Measurements from ENCODE around the gene NDUFB3. TPM values are rescaled to one million over a fixed set of nuclear protein-coding genes. Genes with fewer than 3 reads are reported as not detected.

NDUFB3 gene
- total and polyA plus RNA-seq, 10 of the 15 experiments (the other 5 are each of a cell fraction or from before 2014, with no cell fraction given) = 115 to 1,059 (median 187) TPM

DNA sequence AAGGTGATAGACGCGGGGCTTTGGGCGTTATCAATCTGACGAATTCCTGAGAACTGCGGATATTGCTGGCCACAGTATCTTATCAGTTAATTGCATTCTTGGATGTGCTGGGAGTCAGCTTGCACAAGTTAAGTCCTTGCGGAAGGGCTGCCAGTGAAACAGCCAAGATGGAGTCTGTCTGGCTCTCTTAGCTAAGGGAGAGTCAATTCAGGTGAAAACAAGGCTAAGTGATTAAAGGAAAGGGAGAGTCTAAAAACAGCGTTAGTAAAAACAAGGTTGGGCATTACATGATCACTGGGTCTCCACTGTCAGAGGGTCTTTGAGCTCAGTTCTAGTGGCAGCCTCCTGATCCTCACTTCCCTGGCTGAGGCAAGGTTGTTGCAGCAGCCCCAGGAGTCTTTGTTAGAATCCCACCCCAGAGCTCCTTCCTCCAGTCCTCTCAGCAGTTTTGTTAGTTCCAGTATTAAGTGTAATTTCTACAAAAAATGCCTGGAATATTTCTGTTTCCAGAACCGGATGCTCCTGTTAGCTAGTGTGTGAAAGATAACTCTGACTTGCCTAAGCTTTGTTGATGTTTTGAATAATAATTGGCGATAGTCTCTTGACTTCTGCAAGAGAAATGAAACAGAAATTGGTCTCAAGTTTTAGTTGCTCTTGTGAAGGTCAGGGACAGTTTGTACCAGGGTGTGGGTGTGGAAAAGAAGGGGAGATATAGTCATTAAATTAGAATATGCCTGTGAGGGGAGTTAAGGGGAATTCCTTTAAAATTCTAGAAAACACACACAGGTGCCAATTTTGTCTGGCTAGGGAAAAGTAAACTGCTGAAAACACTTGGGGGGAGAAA is 54.7 kb downstream of the NDUFB3 start (continued):
- TF ChIP-seq EZH2 (IDR thresholded peaks at IDR 0.05; ENCODE audit: borderline replicate concordance, control insufficient read depth, low read depth, low read length) = no peak
- 0 out of 2 replicates have a peak, but pooled peaks have one; percentile 15 for TF ChIP-seq MEF2A (IDR thresholded peaks at IDR 0.05; ENCODE audit: insufficient read depth, low read depth, low read length)
- peak; percentile 93; the same call in 1 of the 2 replicates for TF ChIP-seq ESRRA (IDR thresholded peaks at IDR 0.05; ENCODE audit: low read length)
- TF ChIP-seq, protein P1, sequence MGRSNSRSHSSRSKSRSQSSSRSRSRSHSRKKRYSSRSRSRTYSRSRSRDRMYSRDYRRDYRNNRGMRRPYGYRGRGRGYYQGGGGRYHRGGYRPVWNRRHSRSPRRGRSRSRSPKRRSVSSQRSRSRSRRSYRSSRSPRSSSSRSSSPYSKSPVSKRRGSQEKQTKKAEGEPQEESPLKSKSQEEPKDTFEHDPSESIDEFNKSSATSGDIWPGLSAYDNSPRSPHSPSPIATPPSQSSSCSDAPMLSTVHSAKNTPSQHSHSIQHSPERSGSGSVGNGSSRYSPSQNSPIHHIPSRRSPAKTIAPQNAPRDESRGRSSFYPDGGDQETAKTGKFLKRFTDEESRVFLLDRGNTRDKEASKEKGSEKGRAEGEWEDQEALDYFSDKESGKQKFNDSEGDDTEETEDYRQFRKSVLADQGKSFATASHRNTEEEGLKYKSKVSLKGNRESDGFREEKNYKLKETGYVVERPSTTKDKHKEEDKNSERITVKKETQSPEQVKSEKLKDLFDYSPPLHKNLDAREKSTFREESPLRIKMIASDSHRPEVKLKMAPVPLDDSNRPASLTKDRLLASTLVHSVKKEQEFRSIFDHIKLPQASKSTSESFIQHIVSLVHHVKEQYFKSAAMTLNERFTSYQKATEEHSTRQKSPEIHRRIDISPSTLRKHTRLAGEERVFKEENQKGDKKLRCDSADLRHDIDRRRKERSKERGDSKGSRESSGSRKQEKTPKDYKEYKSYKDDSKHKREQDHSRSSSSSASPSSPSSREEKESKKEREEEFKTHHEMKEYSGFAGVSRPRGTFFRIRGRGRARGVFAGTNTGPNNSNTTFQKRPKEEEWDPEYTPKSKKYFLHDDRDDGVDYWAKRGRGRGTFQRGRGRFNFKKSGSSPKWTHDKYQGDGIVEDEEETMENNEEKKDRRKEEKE (IDR thresholded peaks at IDR 0.05) = no peak
- no peak; the same call in 1 of the 2 replicates for TF ChIP-seq GATAD2B (conservative IDR thresholded peaks at IDR 0.05; ENCODE audit: low read depth)
- no peak for TF ChIP-seq STAT1 (conservative IDR thresholded peaks at IDR 0.05)
- TF ChIP-seq PAX5 (IDR thresholded peaks at IDR 0.05; ENCODE audit: borderline replicate concordance, low read depth, low read length) = no peak
- TF ChIP-seq ZZZ3 (IDR thresholded peaks at IDR 0.05; ENCODE audit: control insufficient read depth, insufficient read length, low read depth) = no peak
- TF ChIP-seq POLR2AphosphoS2 (IDR thresholded peaks at IDR 0.05; ENCODE audit: low read depth, low read length) = peak; percentile 40; the same call in 1 of the 2 replicates
- no peak for TF ChIP-seq BMI1 (IDR thresholded peaks at IDR 0.05; ENCODE audit: borderline replicate concordance)
- TF ChIP-seq HDAC6 (IDR thresholded peaks at IDR 0.05; ENCODE audit: unreplicated experiment) = no peak
- no peak for TF ChIP-seq SRF (IDR thresholded peaks at IDR 0.05; ENCODE audit: low read depth in 2 of 2, low read length in 2 of 2)
- no peak for TF ChIP-seq MTA3 (IDR thresholded peaks at IDR 0.05; ENCODE audit: borderline replicate concordance, low read length)
- TF ChIP-seq STAT3 (IDR thresholded peaks at IDR 0.05; ENCODE audit: low read depth, low read length) = no peak
- no peak for TF ChIP-seq CBX3 (IDR thresholded peaks at IDR 0.05; ENCODE audit: borderline replicate concordance, low read depth)
- peak; percentile 59; the same call in 1 of the 2 replicates for TF ChIP-seq YY1 (IDR thresholded peaks at IDR 0.05; ENCODE audit: low read depth, low read length)
- TF ChIP-seq, protein P2, sequence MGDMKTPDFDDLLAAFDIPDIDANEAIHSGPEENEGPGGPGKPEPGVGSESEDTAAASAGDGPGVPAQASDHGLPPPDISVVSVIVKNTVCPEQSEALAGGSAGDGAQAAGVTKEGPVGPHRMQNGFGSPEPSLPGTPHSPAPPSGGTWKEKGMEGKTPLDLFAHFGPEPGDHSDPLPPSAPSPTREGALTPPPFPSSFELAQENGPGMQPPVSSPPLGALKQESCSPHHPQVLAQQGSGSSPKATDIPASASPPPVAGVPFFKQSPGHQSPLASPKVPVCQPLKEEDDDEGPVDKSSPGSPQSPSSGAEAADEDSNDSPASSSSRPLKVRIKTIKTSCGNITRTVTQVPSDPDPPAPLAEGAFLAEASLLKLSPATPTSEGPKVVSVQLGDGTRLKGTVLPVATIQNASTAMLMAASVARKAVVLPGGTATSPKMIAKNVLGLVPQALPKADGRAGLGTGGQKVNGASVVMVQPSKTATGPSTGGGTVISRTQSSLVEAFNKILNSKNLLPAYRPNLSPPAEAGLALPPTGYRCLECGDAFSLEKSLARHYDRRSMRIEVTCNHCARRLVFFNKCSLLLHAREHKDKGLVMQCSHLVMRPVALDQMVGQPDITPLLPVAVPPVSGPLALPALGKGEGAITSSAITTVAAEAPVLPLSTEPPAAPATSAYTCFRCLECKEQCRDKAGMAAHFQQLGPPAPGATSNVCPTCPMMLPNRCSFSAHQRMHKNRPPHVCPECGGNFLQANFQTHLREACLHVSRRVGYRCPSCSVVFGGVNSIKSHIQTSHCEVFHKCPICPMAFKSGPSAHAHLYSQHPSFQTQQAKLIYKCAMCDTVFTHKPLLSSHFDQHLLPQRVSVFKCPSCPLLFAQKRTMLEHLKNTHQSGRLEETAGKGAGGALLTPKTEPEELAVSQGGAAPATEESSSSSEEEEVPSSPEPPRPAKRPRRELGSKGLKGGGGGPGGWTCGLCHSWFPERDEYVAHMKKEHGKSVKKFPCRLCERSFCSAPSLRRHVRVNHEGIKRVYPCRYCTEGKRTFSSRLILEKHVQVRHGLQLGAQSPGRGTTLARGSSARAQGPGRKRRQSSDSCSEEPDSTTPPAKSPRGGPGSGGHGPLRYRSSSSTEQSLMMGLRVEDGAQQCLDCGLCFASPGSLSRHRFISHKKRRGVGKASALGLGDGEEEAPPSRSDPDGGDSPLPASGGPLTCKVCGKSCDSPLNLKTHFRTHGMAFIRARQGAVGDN (IDR thresholded peaks at IDR 0.05) = peak; percentile 100
- no peak for TF ChIP-seq SMC3 (IDR thresholded peaks at IDR 0.05; ENCODE audit: borderline replicate concordance, low read length)
- no peak for TF ChIP-seq CREB1 (IDR thresholded peaks at IDR 0.05; ENCODE audit: low read depth)
- TF ChIP-seq, protein P3, sequence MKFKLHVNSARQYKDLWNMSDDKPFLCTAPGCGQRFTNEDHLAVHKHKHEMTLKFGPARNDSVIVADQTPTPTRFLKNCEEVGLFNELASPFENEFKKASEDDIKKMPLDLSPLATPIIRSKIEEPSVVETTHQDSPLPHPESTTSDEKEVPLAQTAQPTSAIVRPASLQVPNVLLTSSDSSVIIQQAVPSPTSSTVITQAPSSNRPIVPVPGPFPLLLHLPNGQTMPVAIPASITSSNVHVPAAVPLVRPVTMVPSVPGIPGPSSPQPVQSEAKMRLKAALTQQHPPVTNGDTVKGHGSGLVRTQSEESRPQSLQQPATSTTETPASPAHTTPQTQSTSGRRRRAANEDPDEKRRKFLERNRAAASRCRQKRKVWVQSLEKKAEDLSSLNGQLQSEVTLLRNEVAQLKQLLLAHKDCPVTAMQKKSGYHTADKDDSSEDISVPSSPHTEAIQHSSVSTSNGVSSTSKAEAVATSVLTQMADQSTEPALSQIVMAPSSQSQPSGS (IDR thresholded peaks at IDR 0.05; ENCODE audit: low read length) = no peak
- no peak; the same call in 1 of the 2 replicates for TF ChIP-seq ZBED1 (IDR thresholded peaks at IDR 0.05; ENCODE audit: borderline replicate concordance)
- no peak for TF ChIP-seq TCF3 (IDR thresholded peaks at IDR 0.05; ENCODE audit: borderline replicate concordance, insufficient read depth, low read depth, low read length)
- TF ChIP-seq SP1 (IDR thresholded peaks at IDR 0.05; ENCODE audit: low read depth, low read length) = no peak
